ES-I3 (cell line): ENCODE results near the gene SART3.
"Not testable (repeated sequence)": the region's sequence is repeated elsewhere in the genome, so short reads cannot be mapped to it uniquely, and the experiment has no call there.

Experiments used
- H3K36me3 ChIP-seq: 2 replicates; pipeline ENCODE4 v1.6.1; 2013; ENCODE audit warnings: mild to moderate bottlenecking, low read length, control low read depth, moderate library complexity; ENCODE audit not compliant: insufficient read depth
- H3K4me1 ChIP-seq: 2 replicates; pipeline ENCODE4 v1.6.1; 2013; ENCODE audit warnings: mild to moderate bottlenecking, control low read depth, low read length; ENCODE audit not compliant: insufficient read depth
- H3K9ac ChIP-seq: 2 replicates; pipeline ENCODE4 v1.6.1; 2013; ENCODE audit warnings: low read depth, mild to moderate bottlenecking, low read length, moderate library complexity
- H3K9me3 ChIP-seq: 2 replicates; pipeline ENCODE4 v1.6.1; 2013; ENCODE audit warnings: mild to moderate bottlenecking, low read length, moderate library complexity; ENCODE audit not compliant: control insufficient read depth, insufficient read depth

Gene SART3

DNA sequence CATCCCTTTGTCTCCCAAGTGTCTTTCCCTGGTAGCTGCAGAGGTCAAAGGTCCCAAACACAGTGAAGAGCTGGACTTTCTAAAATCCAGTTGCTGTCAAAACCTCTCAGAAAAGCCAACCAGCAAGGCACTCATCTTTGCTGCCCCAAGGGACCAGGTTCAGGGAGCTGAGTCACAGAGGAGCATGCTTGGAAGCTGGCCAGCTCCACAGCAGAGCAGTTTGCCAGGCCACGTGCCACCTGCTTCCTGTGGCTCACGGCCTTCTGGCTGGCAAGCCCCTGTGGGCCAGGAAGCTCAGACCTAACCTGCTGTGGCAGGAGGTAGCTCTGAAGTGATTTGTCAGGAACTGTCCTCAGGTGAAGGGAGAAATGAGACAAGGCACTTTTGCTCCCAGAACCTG is 5.0 kb upstream of the SART3 start:
- Histone ChIP-seq H3K9me3 (no peaks in the 10 kb centered on the region), H3K36me3 (peaks cover 23% of the 10 kb centered on the region), H3K9ac (no peak overlapping the region), H3K4me1 (0 out of 2 replicates have a peak, but pooled peaks cover 4% of the 10 kb centered on the region)

DNA sequence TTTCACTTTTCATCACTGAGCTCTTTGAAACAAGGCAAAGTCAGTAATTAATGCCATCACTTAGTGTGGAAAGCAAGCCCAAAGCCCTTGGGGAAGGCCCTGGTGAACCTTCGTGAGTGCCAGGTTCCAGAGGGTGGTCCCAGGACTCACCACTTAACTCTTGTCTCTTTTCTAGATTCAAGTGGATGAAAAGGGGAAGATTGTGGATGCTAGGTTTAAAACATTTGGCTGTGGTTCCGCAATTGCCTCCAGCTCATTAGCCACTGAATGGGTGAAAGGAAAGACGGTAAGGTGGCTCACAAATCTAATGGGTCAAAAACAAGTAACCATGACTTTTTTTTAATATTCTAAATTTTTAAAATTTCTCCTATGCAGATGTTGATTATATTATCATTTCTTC is 4.2 kb upstream of the SART3 start:
- H3K36me3 ChIP-seq: peaks cover 23% of the 10 kb centered on the region
- H3K9me3 ChIP-seq: no peaks in the 10 kb centered on the region
- no peak overlapping the region for H3K9ac ChIP-seq
- 0 out of 2 replicates have a peak, but pooled peaks cover 4% of the 10 kb centered on the region for H3K4me1 ChIP-seq

DNA sequence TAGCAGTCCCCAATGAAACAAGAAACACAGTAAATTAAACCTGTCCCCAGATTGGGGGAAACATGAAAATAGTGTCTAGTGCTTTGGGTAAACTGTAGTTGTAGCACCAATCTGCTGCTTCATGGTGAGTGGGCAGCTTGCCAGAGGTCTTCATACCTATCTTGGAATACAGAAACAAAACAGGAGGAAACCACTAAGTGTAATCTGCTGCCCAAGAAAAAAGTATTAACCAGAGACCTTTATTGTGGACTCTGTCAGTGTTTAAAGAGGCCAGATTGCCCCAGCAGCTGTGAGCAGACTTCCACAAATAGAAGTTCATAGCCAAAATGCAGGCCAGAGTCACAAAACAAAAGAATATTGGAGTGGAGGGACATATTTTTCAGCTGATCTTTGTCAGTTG is 3.8 kb upstream of the SART3 start:
- H3K9ac ChIP-seq: no peak overlapping the region
- H3K9me3 ChIP-seq: no peaks in the 10 kb centered on the region
- 0 out of 2 replicates have a peak, but pooled peaks cover 4% of the 10 kb centered on the region for H3K4me1 ChIP-seq
- H3K36me3 ChIP-seq: peaks cover 23% of the 10 kb centered on the region

- Histone ChIP-seq H3K36me3 (peaks cover 23% of the 10 kb centered on the region), H3K4me1 (0 out of 2 replicates have a peak, but pooled peaks cover 4% of the 10 kb centered on the region), H3K9me3 (no peaks in the 10 kb centered on the region), H3K9ac (no peak overlapping the region)
These were observed 2.8 kb upstream of the SART3 start for GRCh38 chr12:108563804-108564151.

GRCh38 chr12:108563136-108563803 is 2.3 kb upstream of the SART3 start:
- Histone ChIP-seq H3K36me3 (peaks cover 23% of the 10 kb centered on the region), H3K4me1 (0 out of 2 replicates have a peak, but pooled peaks cover 4% of the 10 kb centered on the region), H3K9me3 (no peaks in the 10 kb centered on the region), H3K9ac (peak overlapping the region; percentile 94)

DNA sequence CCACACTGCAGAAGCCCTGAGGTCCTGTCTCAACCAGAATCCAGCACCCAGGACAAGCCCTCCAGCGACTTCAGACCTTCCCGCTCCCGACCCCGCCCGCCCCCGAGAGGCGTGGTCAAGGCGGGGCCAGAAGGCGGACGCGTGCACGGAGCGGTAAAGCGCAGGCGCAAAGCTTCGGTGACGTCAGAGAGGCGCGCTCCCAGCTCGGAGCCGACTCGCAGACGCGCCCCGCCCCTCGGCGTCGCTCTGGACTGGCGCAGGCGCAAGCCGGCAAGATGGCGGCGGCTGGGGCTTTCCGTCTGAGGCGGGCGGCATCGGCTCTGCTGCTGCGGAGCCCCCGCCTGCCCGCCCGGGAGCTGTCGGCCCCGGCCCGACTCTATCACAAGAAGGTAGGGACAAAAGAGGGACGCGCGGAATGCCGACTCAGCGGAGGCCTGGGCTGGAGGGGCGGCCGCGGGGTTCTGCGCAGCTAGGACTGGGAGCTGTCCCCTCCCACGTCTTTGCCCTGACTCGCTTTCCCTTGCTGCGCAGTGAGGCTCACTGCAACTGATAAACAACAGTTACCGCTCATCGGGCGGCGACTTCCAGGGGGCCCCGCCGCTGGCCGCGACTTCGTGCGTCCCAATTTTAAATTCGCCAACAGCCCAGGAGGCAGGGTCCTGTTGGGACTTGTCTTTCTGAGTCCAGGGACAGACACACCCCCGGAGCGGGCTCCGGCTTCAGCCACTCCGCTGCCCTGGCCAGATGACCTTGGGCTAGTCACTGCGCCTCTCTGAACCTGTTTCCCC is 1.6 kb upstream of the SART3 start, which contains the start of gene ISCU:
Gene ISCU, plus strand, starts transcription at position 249 of the 788 bp plus-strand sequence. Its CDS starts 27 bp downstream, at position 276.
- H3K9me3 ChIP-seq: no peaks in the 10 kb centered on the region
- H3K4me1 ChIP-seq: 0 out of 2 replicates have a peak, but pooled peaks cover 4% of the 10 kb centered on the region
- H3K9ac ChIP-seq: peak within 1 kb of the TSS; percentile 94
- peaks cover 19% of the 10 kb centered on the region for H3K36me3 ChIP-seq

- Histone ChIP-seq H3K9ac (peak overlapping the region; percentile 94), H3K36me3 (peaks cover 14% of the 10 kb centered on the region), H3K9me3 (no peaks in the 10 kb centered on the region), H3K4me1 (0 out of 2 replicates have a peak, but pooled peaks cover 4% of the 10 kb centered on the region)
These were observed 927 bp upstream of the SART3 start for GRCh38 chr12:108561852-108562347.

GRCh38 chr12:108560321-108560721 is 652 bp downstream of the SART3 start:
- Histone ChIP-seq H3K9ac (peak overlapping the region; percentile 94), H3K36me3 (peaks cover 14% of the 10 kb centered on the region), H3K9me3 (no peaks in the 10 kb centered on the region), H3K4me1 (0 out of 2 replicates have a peak, but pooled peaks cover 4% of the 10 kb centered on the region)

DNA sequence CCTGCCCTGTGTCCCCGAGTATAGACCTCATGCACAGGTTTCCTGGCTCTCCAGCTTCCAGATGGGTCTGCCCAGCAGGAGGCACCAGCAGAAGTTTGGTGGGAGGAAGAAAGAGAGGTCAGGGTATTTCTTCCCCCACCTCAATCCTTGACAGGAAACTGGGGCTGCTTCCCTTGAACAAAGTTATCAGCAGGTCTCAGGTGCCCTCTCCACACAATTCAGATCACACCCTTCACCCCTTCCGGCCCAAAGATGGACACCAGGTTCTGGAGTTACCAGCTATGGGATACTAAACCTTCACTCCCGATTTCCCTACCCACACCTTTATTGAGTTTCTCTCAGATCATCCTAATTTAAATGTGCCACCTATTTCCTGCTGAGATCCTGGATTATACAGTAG is 1.2 kb downstream of the SART3 start:
- Histone ChIP-seq H3K4me1 (0 out of 2 replicates have a peak, but pooled peaks cover 4% of the 10 kb centered on the region), H3K36me3 (peaks cover 8% of the 10 kb centered on the region), H3K9me3 (no peaks in the 10 kb centered on the region), H3K9ac (peak overlapping the region; percentile 94)

GRCh38 chr12:108559007-108559655 is 1.8 kb downstream of the SART3 start:
- peaks cover 2% of the 10 kb centered on the region for H3K36me3 ChIP-seq
- no peaks in the 10 kb centered on the region for H3K9me3 ChIP-seq
- no peak overlapping the region for H3K9ac ChIP-seq
- 0 out of 2 replicates have a peak, but pooled peaks cover 4% of the 10 kb centered on the region for H3K4me1 ChIP-seq

GRCh38 chr12:108555383-108555782 is 5.6 kb downstream of the SART3 start:
- not testable (repeated sequence) for H3K9me3 ChIP-seq, H3K4me1 ChIP-seq, H3K36me3 ChIP-seq, H3K9ac ChIP-seq

DNA sequence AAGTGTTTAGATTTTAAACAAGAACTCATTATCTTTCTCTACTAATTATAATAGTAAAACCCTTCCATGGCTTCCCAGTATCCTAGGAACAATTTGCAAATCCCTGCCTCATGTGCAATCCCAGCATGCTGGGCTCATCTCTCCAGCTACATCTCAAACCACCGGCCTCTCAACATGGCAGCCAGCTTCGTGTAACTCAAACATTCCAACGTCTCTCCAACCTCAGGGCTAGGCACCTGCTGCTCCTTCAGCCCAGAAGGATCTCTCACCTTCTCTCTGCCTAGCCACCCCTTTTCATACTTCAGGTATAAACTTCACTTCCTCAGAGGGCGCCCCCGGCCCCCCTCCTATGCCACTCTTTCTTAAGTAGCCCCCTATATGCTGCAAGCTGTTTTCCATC is 7.2 kb downstream of the SART3 start:
- H3K9ac ChIP-seq: no peak overlapping the region
- no peaks in the 10 kb centered on the region for H3K4me1 ChIP-seq
- no peaks in the 10 kb centered on the region for H3K9me3 ChIP-seq
- no peaks in the 10 kb centered on the region; the same call in 1 of the 2 replicates for H3K36me3 ChIP-seq

DNA sequence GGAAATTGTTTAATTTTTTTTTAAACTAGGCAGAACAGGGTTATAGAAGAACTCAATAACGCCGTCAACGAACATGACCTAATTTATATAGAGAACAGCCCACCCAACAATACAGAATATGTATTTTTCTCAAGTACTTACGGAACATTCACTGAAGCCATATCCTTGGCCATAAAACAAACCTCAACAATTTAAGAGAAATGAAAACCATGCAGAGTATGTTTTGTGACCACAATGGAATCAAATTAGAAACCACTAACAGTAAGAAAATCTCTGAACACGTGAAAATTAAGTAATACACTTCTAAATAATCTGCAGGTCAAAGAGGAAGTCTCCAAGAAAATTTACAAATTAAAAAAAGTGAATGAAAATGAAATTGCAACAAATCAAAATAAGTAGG is 9.4 kb downstream of the SART3 start:
- peaks cover 13% of the 10 kb centered on the region for H3K36me3 ChIP-seq
- H3K9me3 ChIP-seq: no peaks in the 10 kb centered on the region
- H3K4me1 ChIP-seq: no peaks in the 10 kb centered on the region
- H3K9ac ChIP-seq: no peak overlapping the region

DNA sequence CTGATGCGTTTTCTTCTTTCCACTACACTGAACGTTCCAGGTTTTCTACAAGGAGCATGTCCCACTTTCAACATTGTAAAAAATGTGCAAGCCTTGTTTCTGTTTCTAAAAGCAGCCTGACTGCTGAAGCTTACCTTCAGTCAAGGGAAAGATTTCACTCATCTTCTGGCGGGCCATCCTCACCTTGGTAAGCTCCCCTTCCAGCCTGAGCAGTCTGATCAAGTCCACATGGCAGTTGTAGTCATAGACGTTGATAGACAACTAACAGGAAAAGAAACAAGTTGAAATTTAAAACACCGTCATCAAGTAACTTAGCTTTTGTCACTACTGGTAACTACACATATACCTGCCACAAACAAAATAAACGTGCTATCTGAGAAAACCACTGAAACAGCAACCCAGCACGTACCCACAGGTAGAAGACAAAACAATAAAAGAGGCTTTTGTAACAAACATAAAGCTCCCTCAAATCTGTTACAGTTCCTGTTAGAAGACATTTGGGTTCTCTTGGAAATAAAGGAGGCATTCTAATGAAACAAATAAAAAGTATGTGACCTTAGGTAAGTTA is 11.9 kb downstream of the SART3 start:
- Histone ChIP-seq H3K36me3 (peaks cover 22% of the 10 kb centered on the region), H3K4me1 (no peaks in the 10 kb centered on the region), H3K9ac (no peak overlapping the region), H3K9me3 (no peaks in the 10 kb centered on the region)
